H7 (cell line): ENCODE data around the gene ZNF804A. TPM values are rescaled to one million over a fixed set of nuclear protein-coding genes. Genes with fewer than 3 reads are reported as not detected.

Source experiments
- DNase-seq: peaks from one replicate; pipeline ENCODE4 v3.0.0; 2012
- H3K27me3 ChIP-seq: 2 replicates; pipeline ENCODE4 v1.6.0; 2011; ENCODE audit warnings: mild to moderate bottlenecking, low read length; ENCODE audit not compliant: control insufficient read depth, insufficient read depth
- H3K36me3 ChIP-seq: replicated peaks from 2 replicates; pipeline ENCODE4 v1.5.1; 2011; ENCODE audit warnings: low read length; ENCODE audit not compliant: control insufficient read depth, insufficient read depth
- H3K4me3 ChIP-seq: 2 replicates; pipeline ENCODE4 v1.5.1; 2011; ENCODE audit warnings: low read depth, mild to moderate bottlenecking, control low read depth, low read length, moderate library complexity; ENCODE audit not compliant: insufficient read depth
- total RNA-seq: library from RNA; depleted of rRNA; stranded (reverse); fragments of >200 nt; shearing (Covaris generic); gene quantifications from 2 replicates; pipeline ENCODE4 v1.2.3, GENCODE V29; 2014

ZNF804A gene
- total RNA-seq, 1 experiment from 2014 or later: 0.48 TPM

DNA sequence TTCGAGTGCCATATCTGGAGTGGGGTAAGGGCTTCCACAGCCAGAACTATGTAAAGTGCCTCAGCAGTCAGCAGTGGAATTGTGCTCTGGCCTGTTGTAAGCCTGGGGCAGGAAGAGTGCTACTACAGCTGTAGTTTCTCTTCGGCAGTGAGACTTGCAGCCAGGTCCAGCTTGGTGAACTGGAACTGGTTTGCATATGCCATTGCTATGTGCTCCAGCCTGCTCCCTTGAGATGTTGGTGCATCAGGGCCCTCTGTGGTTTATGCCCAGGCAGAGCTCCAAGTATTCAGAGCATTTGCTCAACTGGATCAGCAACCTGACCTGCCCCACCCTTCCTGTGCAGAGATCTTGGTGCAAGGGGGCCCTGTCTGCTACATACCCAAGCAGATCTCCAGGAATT, 47.8 kb downstream of the ZNF804A start:
- H3K4me3 ChIP-seq: no peak overlapping the region
- no peak for DNase-seq
- no peaks in the 10 kb centered on the region for H3K27me3 ChIP-seq
- H3K36me3 ChIP-seq: no peaks in the 10 kb centered on the region

DNA sequence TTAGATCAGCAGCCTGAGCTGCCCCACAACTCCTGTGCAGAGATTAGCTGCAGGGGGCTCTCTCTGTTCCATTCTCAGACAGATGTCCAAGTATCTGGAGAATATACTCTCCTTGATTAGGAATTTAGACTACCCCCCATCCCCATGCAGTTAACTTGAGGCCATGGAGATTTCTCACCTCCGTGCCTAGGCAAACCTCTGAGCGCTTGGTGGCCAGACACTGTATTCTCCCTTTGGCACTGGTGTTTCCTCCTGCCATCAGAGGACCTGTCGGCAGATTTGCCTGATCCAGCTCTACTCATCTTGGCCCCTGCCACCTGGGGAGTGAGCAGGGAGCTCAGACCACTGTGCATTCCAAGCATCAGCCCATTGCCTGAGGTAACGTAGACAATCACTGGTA, 48.3 kb downstream of the ZNF804A start:
- no peaks in the 10 kb centered on the region for H3K36me3 ChIP-seq
- no peak for DNase-seq
- no peaks in the 10 kb centered on the region for H3K27me3 ChIP-seq
- no peak overlapping the region for H3K4me3 ChIP-seq

DNA sequence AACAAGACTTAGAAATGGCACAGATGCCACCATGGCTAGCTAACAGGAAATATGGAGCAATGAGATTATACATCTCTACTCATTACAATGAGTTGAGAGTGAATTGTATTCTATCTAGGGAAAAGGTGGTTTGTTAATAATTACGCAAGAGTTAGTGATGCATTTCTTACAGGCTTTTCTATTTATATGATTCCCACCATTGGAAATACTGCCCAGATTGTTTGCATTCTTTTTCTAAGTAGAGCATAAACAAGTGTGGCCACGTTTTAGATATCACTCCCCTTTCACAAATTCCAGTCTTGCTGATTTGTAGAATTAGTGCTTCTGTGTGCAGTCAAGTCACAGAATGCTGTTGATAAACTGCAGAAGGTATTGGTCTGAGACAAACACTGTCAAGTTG, 56.6 kb downstream of the ZNF804A start:
- Histone ChIP-seq H3K4me3 (no peak overlapping the region), H3K27me3 (no peaks in the 10 kb centered on the region), H3K36me3 (no peaks in the 10 kb centered on the region)
- no peak for DNase-seq

DNA sequence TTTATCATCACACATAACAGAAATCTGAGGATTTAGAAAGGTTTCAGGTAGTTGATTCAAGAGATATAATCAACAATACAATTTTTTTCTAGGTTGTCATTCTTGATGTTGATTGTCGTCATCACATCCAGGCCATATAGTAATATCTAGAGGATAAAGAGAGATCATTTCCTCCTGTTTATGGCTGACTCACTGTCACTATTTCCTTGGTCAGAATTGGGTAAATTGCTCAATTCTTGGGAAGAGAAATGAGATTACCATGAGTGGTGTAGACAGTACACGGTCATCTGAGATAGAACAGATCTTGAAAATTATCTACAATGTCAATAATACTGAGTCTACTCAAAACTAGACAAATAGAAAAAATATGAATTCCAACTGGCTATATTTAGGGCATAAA, 78.8 kb downstream of the ZNF804A start:
- DNase-seq: no peak

DNA sequence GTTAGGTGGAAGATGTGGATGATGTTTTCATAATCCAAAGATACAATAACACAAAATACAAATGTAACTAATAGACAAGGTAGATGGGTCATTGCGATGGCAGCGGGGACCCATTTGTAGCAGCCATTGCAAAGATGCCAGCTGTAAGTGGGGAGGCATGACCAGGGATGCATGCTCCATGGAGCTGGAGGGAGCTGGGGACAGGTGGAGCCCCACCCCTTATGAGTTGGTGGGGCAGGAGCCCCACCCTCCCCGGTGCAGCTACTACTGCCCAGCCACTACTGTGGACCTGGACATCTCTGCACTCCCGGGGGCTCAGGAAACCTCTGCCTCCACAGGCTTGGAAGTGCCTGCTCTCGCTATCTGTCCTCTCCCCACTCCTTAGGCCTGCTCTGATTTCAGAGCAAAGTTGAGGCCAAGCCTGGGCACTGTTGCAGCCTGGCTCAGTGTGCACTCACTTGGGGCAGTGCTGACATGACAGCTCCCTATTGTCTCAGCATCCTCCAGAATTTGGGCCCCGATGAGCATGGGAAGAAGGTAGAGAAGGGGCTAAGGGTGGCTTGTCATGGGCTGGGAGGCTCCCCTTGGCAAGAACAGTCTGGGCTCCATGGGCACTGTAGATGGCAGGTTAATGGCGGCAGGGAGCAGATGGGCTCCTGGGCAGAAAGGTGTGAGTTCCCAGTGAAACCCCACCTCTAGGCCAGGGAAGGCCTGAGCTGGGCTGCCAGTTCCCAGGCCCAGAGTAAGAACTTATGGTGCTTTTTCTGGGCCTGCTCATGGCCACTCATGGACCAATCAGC, 81.1 kb downstream of the ZNF804A start:
- Histone ChIP-seq H3K27me3 (no peaks in the 10 kb centered on the region), H3K36me3 (no peaks in the 10 kb centered on the region), H3K4me3 (no peak overlapping the region)
- no peak for DNase-seq

More for the DNA sequence above, 78.8 kb downstream of the ZNF804A start:
- Histone ChIP-seq H3K27me3 (no peaks in the 10 kb centered on the region), H3K36me3 (no peaks in the 10 kb centered on the region), H3K4me3 (no peak overlapping the region)

DNA sequence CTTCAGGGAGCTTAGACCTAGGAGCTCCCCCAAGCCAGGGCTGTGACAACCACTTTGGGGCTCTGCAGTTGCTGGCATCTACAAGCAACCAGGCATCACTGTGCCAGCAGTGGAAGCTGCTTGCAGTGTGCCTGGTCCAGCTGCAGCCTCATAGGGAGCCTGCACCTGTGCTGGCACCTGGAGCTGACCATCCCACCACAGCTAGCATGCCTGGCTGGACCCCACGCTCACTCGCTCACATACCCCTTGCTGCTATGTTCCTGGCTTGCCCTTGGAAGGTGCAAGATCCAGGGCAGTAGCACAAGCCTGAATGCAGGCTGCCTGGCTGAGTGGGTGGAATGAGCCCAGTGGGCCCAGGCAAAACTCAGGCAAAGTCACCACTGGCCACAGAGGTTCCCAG, 82.5 kb downstream of the ZNF804A start:
- Histone ChIP-seq H3K27me3 (no peaks in the 10 kb centered on the region), H3K36me3 (no peaks in the 10 kb centered on the region), H3K4me3 (no peak overlapping the region)
- DNase-seq: no peak

DNA sequence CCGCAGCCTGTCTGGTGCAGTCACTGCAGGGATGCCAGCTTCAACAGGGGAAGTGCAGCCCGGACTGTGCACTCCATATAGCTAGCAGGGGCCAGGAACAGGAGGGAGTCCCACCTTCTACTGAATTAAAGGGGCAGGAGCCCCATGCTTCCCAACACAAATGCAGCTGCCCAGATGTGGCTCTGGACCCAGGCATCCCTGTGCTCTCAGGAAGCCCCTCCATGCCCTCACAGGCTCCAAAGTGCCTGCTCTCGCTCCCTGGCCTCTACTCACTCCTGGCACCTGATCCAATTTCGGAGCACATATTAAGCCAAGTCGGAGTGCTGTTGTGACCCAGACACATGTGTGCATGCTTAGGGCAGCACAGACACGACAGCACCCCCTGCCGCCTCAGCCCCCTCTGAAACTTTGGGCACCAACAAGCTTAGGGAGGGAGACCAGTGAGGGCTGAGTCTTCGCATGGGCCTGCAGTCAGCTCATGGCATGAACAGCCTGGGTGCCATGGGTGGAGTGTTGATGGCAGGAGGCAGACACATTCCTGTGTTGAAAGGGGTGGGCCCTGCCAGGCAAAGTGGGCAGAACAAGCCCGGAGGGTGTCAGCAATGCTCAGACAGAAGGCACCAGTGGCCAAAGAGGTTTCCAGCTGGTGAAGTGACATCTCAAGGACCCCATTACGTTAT, 83.5 kb downstream of the ZNF804A start:
- Histone ChIP-seq H3K27me3 (no peaks in the 10 kb centered on the region), H3K36me3 (no peaks in the 10 kb centered on the region), H3K4me3 (no peak overlapping the region)
- no peak for DNase-seq

DNA sequence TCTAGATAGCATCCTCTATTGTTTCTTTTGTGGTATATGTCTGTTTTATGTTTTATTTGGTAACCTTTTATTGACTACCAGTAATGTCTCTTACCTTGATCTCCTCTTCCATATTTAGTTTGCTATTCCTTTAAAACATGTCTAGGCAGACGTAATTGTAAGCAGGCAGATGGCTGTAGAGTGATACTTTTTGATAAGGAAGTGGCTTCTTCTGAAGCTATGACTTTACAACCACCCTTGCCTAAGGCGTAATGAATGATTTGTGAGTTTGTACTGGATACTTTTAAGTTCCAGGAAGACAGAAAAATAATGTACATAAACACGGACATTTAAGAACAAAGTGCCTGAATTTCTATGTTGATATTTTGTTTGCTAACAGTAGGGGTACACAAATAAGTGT, 85.6 kb downstream of the ZNF804A start:
- Histone ChIP-seq H3K36me3 (no peaks in the 10 kb centered on the region), H3K4me3 (no peak overlapping the region), H3K27me3 (no peaks in the 10 kb centered on the region)
- DNase-seq: no peak

DNA sequence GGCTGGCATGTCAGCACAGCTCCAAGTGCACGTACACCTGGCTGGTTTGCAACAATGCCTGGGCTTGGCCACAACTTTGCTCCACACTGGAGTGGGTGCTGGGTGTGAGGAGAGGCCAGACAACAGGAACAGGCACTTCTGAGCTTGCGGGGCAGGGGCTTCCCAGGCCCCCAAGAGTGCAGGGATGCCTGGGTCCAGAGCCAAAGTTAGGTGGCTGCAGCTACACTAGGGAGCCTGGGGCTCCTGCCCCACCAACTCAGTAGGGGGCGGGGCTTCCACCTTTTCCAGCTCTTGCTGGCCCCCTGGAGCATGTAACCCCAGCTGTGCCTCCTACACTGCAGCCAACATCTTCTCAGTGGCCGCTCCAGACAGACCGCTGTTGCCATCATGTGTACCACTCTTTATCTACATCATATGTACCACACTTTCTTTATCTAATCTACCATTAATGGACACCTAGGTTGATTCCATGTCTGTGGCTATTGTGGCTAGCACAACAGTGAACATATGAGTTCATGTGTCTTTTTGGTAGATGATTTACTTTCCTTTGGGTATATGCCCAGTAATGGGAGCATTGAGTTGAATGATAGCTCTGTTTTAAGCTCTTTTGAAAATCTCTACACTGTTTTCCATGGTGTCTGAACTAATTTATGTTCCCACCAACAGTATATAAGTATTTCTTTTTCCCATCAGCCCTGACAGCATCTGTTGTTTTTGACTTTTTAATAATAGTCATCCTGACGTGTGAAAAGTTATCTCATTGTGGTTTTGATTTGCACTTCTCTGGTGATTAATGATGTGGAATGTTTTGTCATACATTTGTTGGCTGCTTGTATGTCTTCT, 87.9 kb downstream of the ZNF804A start:
- DNase-seq: no peak
- Histone ChIP-seq H3K4me3 (no peak overlapping the region), H3K27me3 (no peaks in the 10 kb centered on the region), H3K36me3 (no peaks in the 10 kb centered on the region)

DNA sequence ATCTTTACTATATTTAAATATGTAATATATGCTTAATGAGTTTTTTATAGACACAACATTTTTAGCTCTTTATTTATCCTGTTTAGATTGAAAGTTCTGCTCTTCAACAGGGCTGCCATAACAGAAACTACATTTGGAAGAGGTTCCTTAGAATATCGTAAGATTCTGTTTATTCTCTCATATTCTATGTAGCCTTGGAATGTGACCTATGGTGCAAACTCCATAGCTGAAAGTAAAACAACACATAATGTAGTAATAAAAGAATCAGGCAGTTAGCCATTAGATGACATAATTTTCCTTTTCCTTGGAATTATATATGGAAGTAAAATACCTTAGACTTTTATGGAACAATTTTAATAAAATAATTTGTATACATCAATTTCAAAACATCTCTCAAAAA, 91.3 kb downstream of the ZNF804A start:
- Histone ChIP-seq H3K4me3 (no peak overlapping the region), H3K27me3 (no peaks in the 10 kb centered on the region), H3K36me3 (no peaks in the 10 kb centered on the region)
- no peak for DNase-seq

DNA sequence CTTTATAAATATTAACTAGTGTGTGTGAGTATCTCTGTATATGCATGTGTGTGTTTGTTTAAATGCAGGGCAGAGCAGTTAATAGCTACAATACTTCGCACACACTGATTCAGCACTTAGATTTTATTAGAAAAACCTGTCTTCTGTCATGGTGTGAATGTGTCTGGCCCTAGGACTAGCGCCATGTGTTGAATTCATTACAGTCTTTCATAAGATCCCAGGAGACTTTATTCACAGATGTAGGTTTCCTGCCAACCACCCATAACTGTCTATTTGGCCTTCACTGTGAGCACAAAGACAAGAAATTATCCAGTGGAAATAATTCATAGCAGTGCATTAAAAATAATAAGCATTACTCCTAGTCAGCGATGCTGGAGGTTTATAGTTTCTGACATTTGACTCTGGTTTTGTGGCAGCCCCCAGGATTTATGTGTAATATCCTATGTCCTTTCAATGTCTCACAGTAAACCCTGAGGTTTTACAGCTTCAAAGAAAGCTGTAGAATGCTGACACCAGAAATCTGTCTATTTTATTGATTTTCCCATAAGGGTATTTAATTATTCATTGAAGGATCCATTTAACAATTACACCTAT, 93.9 kb downstream of the ZNF804A start:
- H3K4me3 ChIP-seq: no peak overlapping the region

DNA sequence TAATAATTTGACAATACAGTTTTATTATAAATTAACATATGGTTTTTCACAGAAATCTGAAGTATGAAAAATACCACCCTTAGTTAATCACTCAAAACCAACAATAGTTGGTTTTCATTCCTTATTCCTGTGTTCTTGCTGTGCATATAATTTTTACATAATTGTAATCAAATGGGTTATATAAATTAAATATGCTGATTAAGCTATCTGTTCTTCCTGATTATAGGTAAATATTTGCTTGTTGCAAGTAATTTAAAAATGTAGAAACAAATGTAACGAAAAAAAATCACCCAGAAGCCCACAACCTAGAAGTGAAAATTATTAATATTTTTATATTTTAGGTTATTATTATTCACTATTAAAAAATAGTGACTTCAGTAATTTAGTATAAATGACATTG, 98.3 kb downstream of the ZNF804A start:
- DNase-seq: no peak
- Histone ChIP-seq H3K27me3 (no peaks in the 10 kb centered on the region), H3K4me3 (no peak overlapping the region), H3K36me3 (no peaks in the 10 kb centered on the region)

More for the DNA sequence above, 93.9 kb downstream of the ZNF804A start:
- Histone ChIP-seq H3K27me3 (no peaks in the 10 kb centered on the region), H3K36me3 (no peaks in the 10 kb centered on the region)
- no peak for DNase-seq

DNA sequence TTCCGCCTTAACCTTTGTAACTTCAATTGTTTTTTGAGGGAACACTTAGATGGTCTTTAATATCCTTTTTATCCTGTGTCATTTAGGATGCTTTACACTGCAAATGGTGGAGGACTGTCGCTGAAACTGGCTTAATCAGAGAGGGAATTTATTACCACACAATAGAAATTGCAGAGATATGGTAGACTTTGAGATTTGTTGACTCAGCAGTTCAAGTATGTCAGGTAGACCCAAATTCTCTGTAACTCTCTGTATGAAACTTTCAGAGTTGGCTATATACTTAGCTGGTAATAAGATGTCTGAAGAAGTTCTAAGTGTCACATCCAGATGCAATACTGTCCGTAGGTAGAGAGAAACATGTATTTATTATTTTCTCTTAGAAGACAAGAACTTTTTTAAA, 100.1 kb downstream of the ZNF804A start:
- Histone ChIP-seq H3K36me3 (no peaks in the 10 kb centered on the region), H3K4me3 (no peak overlapping the region), H3K27me3 (no peaks in the 10 kb centered on the region)

DNA sequence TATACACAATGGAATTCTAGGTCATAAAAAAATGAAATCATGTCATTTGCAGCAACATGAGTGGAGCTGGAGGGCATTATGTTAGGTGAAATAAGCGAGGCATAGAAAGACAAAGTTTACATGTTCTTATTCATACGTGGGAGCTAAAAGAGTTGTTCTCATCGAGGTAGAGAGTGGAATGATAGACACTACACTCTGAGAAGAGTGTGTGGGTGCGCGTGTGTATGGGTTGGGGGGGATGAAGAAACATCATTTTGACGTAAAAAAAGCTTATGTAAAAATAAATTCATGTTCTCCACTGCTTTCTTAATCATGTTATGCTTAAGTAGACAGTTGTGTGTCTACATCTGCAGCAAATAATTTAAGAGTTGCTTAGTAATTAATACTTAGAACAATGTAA, 123.6 kb downstream of the ZNF804A start:
- no peak for DNase-seq
- Histone ChIP-seq H3K4me3 (no peak overlapping the region), H3K36me3 (no peaks in the 10 kb centered on the region), H3K27me3 (no peaks in the 10 kb centered on the region)

More for the DNA sequence above, 100.1 kb downstream of the ZNF804A start:
- no peak for DNase-seq
